ENCODE measurements around the gene HSPE1.

- TF ChIP-seq EZH2 (IDR thresholded peaks at IDR 0.05; ENCODE audit: borderline replicate concordance, low read depth, low read length, severe bottlenecking) (no peak), CTCF (IDR thresholded peaks at IDR 0.05; ENCODE audit: extremely low read depth in 1 of 2, insufficient read depth in 1 of 2, low read depth in 1 of 2, low read length in 2 of 2) (no peak), POLR2A (IDR thresholded peaks at IDR 0.05; ENCODE audit: low read depth, low read length) (no peak), POLR2AphosphoS5 (IDR thresholded peaks at IDR 0.05; ENCODE audit: insufficient read depth, low read depth, low read length) (no peak), MYC (IDR thresholded peaks at IDR 0.05; ENCODE audit: low read depth, low read length) (no peak), JUN (IDR thresholded peaks at IDR 0.05; ENCODE audit: borderline replicate concordance, insufficient read depth, insufficient read length, low read depth) (no peak), MAX (IDR thresholded peaks at IDR 0.05; ENCODE audit: insufficient read depth, insufficient read length) (no peak), FOS (IDR thresholded peaks at IDR 0.05; ENCODE audit: borderline replicate concordance, insufficient read depth, low read length) (no peak), GATA2 (IDR thresholded peaks at IDR 0.05; ENCODE audit: insufficient read depth, insufficient read length, low read depth, low read length) (no peak)
These were observed 39.6 kb downstream of the HSPE1 start for GRCh38 chr2:197539734-197540133.
